ENCODE measurements around the gene BCAS3.

Gene BCAS3

DNA sequence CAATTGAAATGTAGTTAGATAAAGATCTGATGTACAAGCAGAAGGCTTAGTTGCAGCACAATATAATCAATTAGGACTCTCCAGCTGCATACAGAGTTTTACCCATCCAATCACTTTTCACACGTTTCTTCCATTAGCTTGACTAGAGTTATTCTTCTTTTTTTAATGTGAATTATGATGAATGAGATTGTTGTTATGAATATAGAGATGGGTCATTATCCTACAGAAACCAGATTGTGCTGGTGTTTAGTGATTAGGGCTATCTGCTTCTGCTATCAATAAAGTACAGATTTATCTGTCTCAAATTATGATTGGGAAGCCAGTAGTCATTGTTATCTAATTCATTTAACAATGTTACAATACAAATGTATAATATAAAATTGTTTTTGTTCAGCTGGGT is 500.6 kb downstream of the BCAS3 start:
- H3K27ac ChIP-seq (ENCODE audit: insufficient read depth in 1 of 2, low read depth in 1 of 2, low read length in 2 of 2, poor library complexity in 1 of 2, severe bottlenecking in 2 of 2), result no peak overlapping the region
- ChIA-PET CTCF (no interaction called here), POLR2A (no interaction called here)
- no peaks in the 10 kb centered on the region for H3K4me1 ChIP-seq (ENCODE audit: control extremely low read depth in 1 of 4, control insufficient read depth in 4 of 4, insufficient read depth in 4 of 4, low read length in 3 of 4)
- no peak for DNase-seq
- no peaks in the 10 kb centered on the region for H3K36me3 ChIP-seq (ENCODE audit: control insufficient read depth in 4 of 4, insufficient read depth in 4 of 4, low read length in 3 of 4)
- H3K9me3 ChIP-seq (ENCODE audit: control extremely low read depth in 1 of 5, control insufficient read depth in 4 of 5, insufficient read depth in 2 of 5, low read depth in 1 of 5, low read length in 4 of 5), result peaks cover 0 to 2% (median 0%) of the 10 kb centered on the region in 5 experiments
- H3K27me3 ChIP-seq (replicated peaks in 2 of 5; ENCODE audit: control insufficient read depth in 4 of 5, insufficient read depth in 5 of 5, low read length in 4 of 5), result no peaks in the 10 kb centered on the region
- H3K4me3 ChIP-seq (ENCODE audit: control insufficient read depth in 1 of 7, extremely low read depth in 1 of 7, insufficient read depth in 4 of 7, low read depth in 2 of 7, low read length in 6 of 7), result no peak overlapping the region
- WGBS (ENCODE audit: insufficient coverage), result no CpG with 5 or more reads among the region's 1 CpG

DNA sequence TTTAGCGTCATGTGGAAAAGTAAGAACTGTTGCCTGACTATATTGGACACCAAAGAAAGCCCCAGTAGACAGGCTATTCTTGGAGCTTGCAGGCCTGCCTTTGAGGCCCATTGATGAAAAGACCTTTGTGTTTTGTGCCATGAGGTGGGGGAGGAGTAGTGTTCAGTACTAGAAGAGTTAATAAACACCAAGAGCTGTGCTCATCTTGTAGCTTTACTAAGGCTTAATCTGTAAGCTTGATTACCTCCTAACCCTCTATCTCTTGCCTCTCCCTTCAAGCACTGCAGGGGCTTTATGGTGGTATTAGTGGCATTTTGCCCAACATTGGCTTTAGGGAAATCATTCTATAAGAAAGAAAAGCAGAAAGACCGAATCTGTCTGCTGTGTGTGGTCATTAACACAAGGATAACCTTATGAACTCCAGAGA is 501.7 kb downstream of the BCAS3 start:
- 100% methylated on average over 1 of the region's 2 CpGs for WGBS (ENCODE audit: insufficient coverage)
- ChIA-PET CTCF (no interaction called here), POLR2A (no interaction called here)
- Histone ChIP-seq H3K4me3 (ENCODE audit: control insufficient read depth in 1 of 7, extremely low read depth in 1 of 7, insufficient read depth in 4 of 7, low read depth in 2 of 7, low read length in 6 of 7) (no peak overlapping the region), H3K27ac (ENCODE audit: insufficient read depth in 1 of 2, low read depth in 1 of 2, low read length in 2 of 2, poor library complexity in 1 of 2, severe bottlenecking in 2 of 2) (no peak overlapping the region), H3K4me1 (ENCODE audit: control extremely low read depth in 1 of 4, control insufficient read depth in 4 of 4, insufficient read depth in 4 of 4, low read length in 3 of 4) (no peaks in the 10 kb centered on the region), H3K36me3 (ENCODE audit: control insufficient read depth in 4 of 4, insufficient read depth in 4 of 4, low read length in 3 of 4) (no peaks in the 10 kb centered on the region), H3K9me3 (ENCODE audit: control extremely low read depth in 1 of 5, control insufficient read depth in 4 of 5, insufficient read depth in 2 of 5, low read depth in 1 of 5, low read length in 4 of 5) (no peaks in the 10 kb centered on the region), H3K27me3 (replicated peaks in 2 of 5; ENCODE audit: control insufficient read depth in 4 of 5, insufficient read depth in 5 of 5, low read length in 4 of 5) (no peaks in the 10 kb centered on the region)
- DNase-seq, result no peak

- no CpG with 5 or more reads among the region's 2 CpGs for WGBS (ENCODE audit: insufficient coverage)
- ChIA-PET POLR2A (no interaction called here), CTCF (interaction anchor here (0.8 kb wide), 1 partner anchor 31 kb away, joined by 3 read pairs; no protein-coding TSS in a partner anchor)
- H3K9me3 ChIP-seq (ENCODE audit: control extremely low read depth in 1 of 5, control insufficient read depth in 4 of 5, insufficient read depth in 2 of 5, low read depth in 1 of 5, low read length in 4 of 5), result no peaks in the 10 kb centered on the region
- no peaks in the 10 kb centered on the region for H3K36me3 ChIP-seq (ENCODE audit: control insufficient read depth in 4 of 4, insufficient read depth in 4 of 4, low read length in 3 of 4)
- DNase-seq, result no peak
- no peaks in the 10 kb centered on the region for H3K4me1 ChIP-seq (ENCODE audit: control extremely low read depth in 1 of 4, control insufficient read depth in 4 of 4, insufficient read depth in 4 of 4, low read length in 3 of 4)
- H3K27me3 ChIP-seq (replicated peaks in 2 of 5; ENCODE audit: control insufficient read depth in 4 of 5, insufficient read depth in 5 of 5, low read length in 4 of 5), result no peaks in the 10 kb centered on the region
- no peak overlapping the region for H3K27ac ChIP-seq (ENCODE audit: insufficient read depth in 1 of 2, low read depth in 1 of 2, low read length in 2 of 2, poor library complexity in 1 of 2, severe bottlenecking in 2 of 2)
- no peak overlapping the region for H3K4me3 ChIP-seq (ENCODE audit: control insufficient read depth in 1 of 7, extremely low read depth in 1 of 7, insufficient read depth in 4 of 7, low read depth in 2 of 7, low read length in 6 of 7)
Measured at GRCh38 chr17:61183793-61184192, 506.1 kb downstream of the BCAS3 start.

GRCh38 chr17:61185385-61185784 is 507.7 kb downstream of the BCAS3 start:
- POLR2A ChIA-PET, result no interaction called here
- Histone ChIP-seq H3K27me3 (replicated peaks in 2 of 5; ENCODE audit: control insufficient read depth in 4 of 5, insufficient read depth in 5 of 5, low read length in 4 of 5) (no peaks in the 10 kb centered on the region), H3K4me1 (ENCODE audit: control extremely low read depth in 1 of 4, control insufficient read depth in 4 of 4, insufficient read depth in 4 of 4, low read length in 3 of 4) (no peaks in the 10 kb centered on the region), H3K27ac (ENCODE audit: insufficient read depth in 1 of 2, low read depth in 1 of 2, low read length in 2 of 2, poor library complexity in 1 of 2, severe bottlenecking in 2 of 2) (no peak overlapping the region), H3K9me3 (ENCODE audit: control extremely low read depth in 1 of 5, control insufficient read depth in 4 of 5, insufficient read depth in 2 of 5, low read depth in 1 of 5, low read length in 4 of 5) (no peaks in the 10 kb centered on the region), H3K36me3 (ENCODE audit: control insufficient read depth in 4 of 4, insufficient read depth in 4 of 4, low read length in 3 of 4) (no peaks in the 10 kb centered on the region), H3K4me3 (ENCODE audit: control insufficient read depth in 1 of 7, extremely low read depth in 1 of 7, insufficient read depth in 4 of 7, low read depth in 2 of 7, low read length in 6 of 7) (no peak overlapping the region)
- no peak for DNase-seq
- 100% methylated on average over 2 of the region's 4 CpGs for WGBS (ENCODE audit: insufficient coverage)
- CTCF ChIA-PET, result no interaction called here

- no CpG with 5 or more reads among the region's 2 CpGs for WGBS (ENCODE audit: insufficient coverage)
- CTCF ChIA-PET, result interaction anchor here (1.2 kb wide), 1 partner anchor 22 kb away, joined by 3 read pairs; no protein-coding TSS in a partner anchor
- H3K9me3 ChIP-seq (ENCODE audit: control extremely low read depth in 1 of 5, control insufficient read depth in 4 of 5, insufficient read depth in 2 of 5, low read depth in 1 of 5, low read length in 4 of 5), result peaks cover 0 to 2% (median 0%) of the 10 kb centered on the region in 5 experiments
Measured at GRCh38 chr17:61187038-61187437, 509.4 kb downstream of the BCAS3 start.

GRCh38 chr17:61188081-61188480 is 510.4 kb downstream of the BCAS3 start:
- Histone ChIP-seq H3K36me3 (ENCODE audit: control insufficient read depth in 4 of 4, insufficient read depth in 4 of 4, low read length in 3 of 4) (no peaks in the 10 kb centered on the region), H3K4me3 (ENCODE audit: control insufficient read depth in 1 of 7, extremely low read depth in 1 of 7, insufficient read depth in 4 of 7, low read depth in 2 of 7, low read length in 6 of 7) (no peak overlapping the region), H3K27me3 (replicated peaks in 2 of 5; ENCODE audit: control insufficient read depth in 4 of 5, insufficient read depth in 5 of 5, low read length in 4 of 5) (no peaks in the 10 kb centered on the region), H3K4me1 (ENCODE audit: control extremely low read depth in 1 of 4, control insufficient read depth in 4 of 4, insufficient read depth in 4 of 4, low read length in 3 of 4) (no peaks in the 10 kb centered on the region), H3K27ac (ENCODE audit: insufficient read depth in 1 of 2, low read depth in 1 of 2, low read length in 2 of 2, poor library complexity in 1 of 2, severe bottlenecking in 2 of 2) (no peak overlapping the region), H3K9me3 (ENCODE audit: control extremely low read depth in 1 of 5, control insufficient read depth in 4 of 5, insufficient read depth in 2 of 5, low read depth in 1 of 5, low read length in 4 of 5) (peaks cover 0 to 2% (median 0%) of the 10 kb centered on the region in 5 experiments)
- ChIA-PET POLR2A (no interaction called here), CTCF (no interaction called here)
- WGBS (ENCODE audit: insufficient coverage), result no CpG with 5 or more reads among the region's 2 CpGs
- no peak for DNase-seq

More at GRCh38 chr17:61187038-61187437, 509.4 kb downstream of the BCAS3 start:
- DNase-seq, result no peak
- Histone ChIP-seq H3K27me3 (replicated peaks in 2 of 5; ENCODE audit: control insufficient read depth in 4 of 5, insufficient read depth in 5 of 5, low read length in 4 of 5) (no peaks in the 10 kb centered on the region), H3K4me3 (ENCODE audit: control insufficient read depth in 1 of 7, extremely low read depth in 1 of 7, insufficient read depth in 4 of 7, low read depth in 2 of 7, low read length in 6 of 7) (no peak overlapping the region), H3K27ac (ENCODE audit: insufficient read depth in 1 of 2, low read depth in 1 of 2, low read length in 2 of 2, poor library complexity in 1 of 2, severe bottlenecking in 2 of 2) (no peak overlapping the region), H3K36me3 (ENCODE audit: control insufficient read depth in 4 of 4, insufficient read depth in 4 of 4, low read length in 3 of 4) (no peaks in the 10 kb centered on the region), H3K4me1 (ENCODE audit: control extremely low read depth in 1 of 4, control insufficient read depth in 4 of 4, insufficient read depth in 4 of 4, low read length in 3 of 4) (no peaks in the 10 kb centered on the region)
- POLR2A ChIA-PET, result no interaction called here

- CTCF ChIA-PET, result interaction anchor here (1.3 kb wide), 1 partner anchor 16 kb away, joined by 3 read pairs; no protein-coding TSS in a partner anchor
- Histone ChIP-seq H3K27ac (ENCODE audit: insufficient read depth in 1 of 2, low read depth in 1 of 2, low read length in 2 of 2, poor library complexity in 1 of 2, severe bottlenecking in 2 of 2) (no peak overlapping the region), H3K4me3 (ENCODE audit: control insufficient read depth in 1 of 7, extremely low read depth in 1 of 7, insufficient read depth in 4 of 7, low read depth in 2 of 7, low read length in 6 of 7) (no peak overlapping the region), H3K27me3 (replicated peaks in 2 of 5; ENCODE audit: control insufficient read depth in 4 of 5, insufficient read depth in 5 of 5, low read length in 4 of 5) (no peaks in the 10 kb centered on the region), H3K4me1 (ENCODE audit: control extremely low read depth in 1 of 4, control insufficient read depth in 4 of 4, insufficient read depth in 4 of 4, low read length in 3 of 4) (no peaks in the 10 kb centered on the region), H3K9me3 (ENCODE audit: control extremely low read depth in 1 of 5, control insufficient read depth in 4 of 5, insufficient read depth in 2 of 5, low read depth in 1 of 5, low read length in 4 of 5) (peaks cover 0 to 2% (median 0%) of the 10 kb centered on the region in 5 experiments), H3K36me3 (ENCODE audit: control insufficient read depth in 4 of 4, insufficient read depth in 4 of 4, low read length in 3 of 4) (no peaks in the 10 kb centered on the region)
- 75% methylated on average over 2 of the region's 4 CpGs for WGBS (ENCODE audit: insufficient coverage)
- POLR2A ChIA-PET, result no interaction called here
- DNase-seq, result no peak
Measured at GRCh38 chr17:61189968-61190367, 512.3 kb downstream of the BCAS3 start.

Data from common myeloid progenitor, CD34-positive (primary cell).